Measurements from ENCODE around the gene DRG2.

DNA sequence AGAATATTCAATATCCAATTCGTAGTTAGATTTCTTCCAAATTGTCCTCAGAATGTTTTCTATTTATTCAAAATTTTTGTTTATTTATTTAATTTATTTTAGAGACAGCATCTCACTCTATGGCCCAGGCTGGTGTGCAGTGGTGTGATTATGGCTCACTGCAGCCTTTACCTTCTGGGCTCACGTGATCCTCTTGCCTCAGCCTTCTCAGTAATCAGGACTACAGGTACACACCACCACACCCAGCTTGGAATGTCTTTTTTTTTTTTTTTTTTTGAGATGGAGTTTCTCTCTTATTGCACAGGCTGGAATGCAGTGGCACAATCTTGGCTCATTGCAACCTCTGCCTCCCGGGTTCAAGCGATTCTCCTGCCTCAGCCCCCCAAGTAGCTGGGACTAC, 3.5 kb upstream of the DRG2 start:
- TF ChIP-seq POLR2A (IDR thresholded peaks at IDR 0.05) = no peak
- TF ChIP-seq, protein P1, sequence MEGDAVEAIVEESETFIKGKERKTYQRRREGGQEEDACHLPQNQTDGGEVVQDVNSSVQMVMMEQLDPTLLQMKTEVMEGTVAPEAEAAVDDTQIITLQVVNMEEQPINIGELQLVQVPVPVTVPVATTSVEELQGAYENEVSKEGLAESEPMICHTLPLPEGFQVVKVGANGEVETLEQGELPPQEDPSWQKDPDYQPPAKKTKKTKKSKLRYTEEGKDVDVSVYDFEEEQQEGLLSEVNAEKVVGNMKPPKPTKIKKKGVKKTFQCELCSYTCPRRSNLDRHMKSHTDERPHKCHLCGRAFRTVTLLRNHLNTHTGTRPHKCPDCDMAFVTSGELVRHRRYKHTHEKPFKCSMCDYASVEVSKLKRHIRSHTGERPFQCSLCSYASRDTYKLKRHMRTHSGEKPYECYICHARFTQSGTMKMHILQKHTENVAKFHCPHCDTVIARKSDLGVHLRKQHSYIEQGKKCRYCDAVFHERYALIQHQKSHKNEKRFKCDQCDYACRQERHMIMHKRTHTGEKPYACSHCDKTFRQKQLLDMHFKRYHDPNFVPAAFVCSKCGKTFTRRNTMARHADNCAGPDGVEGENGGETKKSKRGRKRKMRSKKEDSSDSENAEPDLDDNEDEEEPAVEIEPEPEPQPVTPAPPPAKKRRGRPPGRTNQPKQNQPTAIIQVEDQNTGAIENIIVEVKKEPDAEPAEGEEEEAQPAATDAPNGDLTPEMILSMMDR (IDR thresholded peaks at IDR 0.05) = no peak
